GM23338 (cell line): ENCODE data around the gene VCL. TPM values are rescaled to one million over a fixed set of nuclear protein-coding genes. Genes with fewer than 3 reads are reported as not detected.

Source experiments
- ATAC-seq: fragments of 200-7000 bp; cut with Tn5 transposase; 3 replicates; pipeline ENCODE4 v1.9.1; 2020
- DNase-seq: peaks from one replicate; pipeline ENCODE4 v3.0.0-alpha.2; 2015; ENCODE audit warnings: low spot score
- H2AFZ ChIP-seq: fragments of 200-600 bp; sonication (generic); 2 replicates; pipeline ENCODE4 v1.8.0; 2016; ENCODE audit warnings: antibody characterized with exemption, mild to moderate bottlenecking, moderate library complexity
- H3F3A ChIP-seq: fragments of 200-600 bp; sonication (generic); replicated peaks from 2 replicates; pipeline ENCODE4 v1.8.0; 2017; ENCODE audit warnings: antibody characterized with exemption, mixed run types, low read depth
- H3K27ac ChIP-seq: fragments of 200-600 bp; sonication (generic); 2 replicates; pipeline ENCODE4 v1.6.1; 2016; ENCODE audit warnings: low read depth
- H3K27me3 ChIP-seq: fragments of 200-600 bp; sonication (generic); 2 replicates; pipeline ENCODE4 v1.8.0; 2016; ENCODE audit warnings: mild to moderate bottlenecking, mixed run types, moderate library complexity; ENCODE audit not compliant: insufficient read depth
- H3K36me3 ChIP-seq: fragments of 200-600 bp; sonication (generic); 2 replicates; pipeline ENCODE4 v1.8.0; 2016; ENCODE audit warnings: mild to moderate bottlenecking; ENCODE audit not compliant: insufficient read depth
- H3K4me1 ChIP-seq: fragments of 200-600 bp; sonication (generic); 2 replicates; pipeline ENCODE4 v1.8.0; 2016; ENCODE audit warnings: mild to moderate bottlenecking, moderate library complexity; ENCODE audit not compliant: insufficient read depth
- H3K4me2 ChIP-seq: fragments of 200-600 bp; sonication (generic); 2 replicates; pipeline ENCODE4 v1.7.1; 2017; ENCODE audit warnings: mixed run types
- H3K4me3 ChIP-seq: fragments of 200-600 bp; sonication (generic); 2 replicates; pipeline ENCODE4 v1.6.1; 2016; ENCODE audit warnings: mixed run types
- H3K79me2 ChIP-seq: fragments of 200-600 bp; sonication (generic); replicated peaks from 2 replicates; pipeline ENCODE4 v1.8.0; 2017; ENCODE audit warnings: mild to moderate bottlenecking; ENCODE audit not compliant: insufficient read depth
- H3K9me2 ChIP-seq: fragments of 200-600 bp; sonication (generic); 2 replicates; pipeline ENCODE4 v1.8.0; 2017; ENCODE audit not compliant: insufficient read depth
- H4K20me1 ChIP-seq: fragments of 200-600 bp; sonication (generic); replicated peaks from 2 replicates; pipeline ENCODE4 v1.8.0; 2017; ENCODE audit warnings: mild to moderate bottlenecking; ENCODE audit not compliant: insufficient read depth
- H3K27ac Mint-ChIP-seq: 2 replicates; pipeline ENCODE4 v1.8.0; 2020; ENCODE audit warnings: inconsistent platforms, mild to moderate bottlenecking, moderate library complexity, mixed read lengths
- H3K27me3 Mint-ChIP-seq: 3 replicates; pipeline ENCODE4 v1.8.0; 2022; ENCODE audit warnings: low read depth, mild to moderate bottlenecking, moderate library complexity, mixed read lengths, inconsistent platforms; ENCODE audit not compliant: insufficient read depth, poor library complexity
- H3K36me3 Mint-ChIP-seq: 3 replicates; pipeline ENCODE4 v1.8.0; 2021; ENCODE audit warnings: low read depth, mild to moderate bottlenecking, inconsistent platforms, moderate library complexity, mixed read lengths
- H3K4me1 Mint-ChIP-seq: 3 replicates; pipeline ENCODE4 v1.8.0; 2020; ENCODE audit warnings: mild to moderate bottlenecking, inconsistent platforms, mixed read lengths
- H3K4me3 Mint-ChIP-seq: 3 replicates; pipeline ENCODE4 v1.8.0; 2021; ENCODE audit warnings: moderate library complexity, mild to moderate bottlenecking, inconsistent platforms, mixed read lengths
- H3K9me3 Mint-ChIP-seq: 3 replicates; pipeline ENCODE4 v1.8.0; 2020; ENCODE audit warnings: moderate library complexity, mild to moderate bottlenecking, inconsistent platforms, mixed read lengths
- CREB1 ChIP-seq: fragments of 250-450 bp; sonication (Bioruptor Pico); IDR thresholded peaks from 2 replicates; pipeline ENCODE4 v1.5.0; 2020; ENCODE audit warnings: low read depth, mild to moderate bottlenecking, moderate library complexity
- CTCF ChIP-seq, 2 experiments: fragments of 200-600 bp in 1 of 2; sonication (generic) in 1 of 2; conservative IDR thresholded peaks; 2 replicates each; pipeline versions ENCODE4 v1.5.1 to v1.6.1; 2016 to 2017; ENCODE audit warnings: antibody characterized with exemption in 2 of 2, low read depth in 2 of 2, mild to moderate bottlenecking in 2 of 2, moderate library complexity in 1 of 2
- EZH2 ChIP-seq: fragments of 200-600 bp; sonication (generic); IDR thresholded peaks from one replicate; pipeline ENCODE4 v1.8.0; 2017; ENCODE audit warnings: antibody characterized with exemption, mild to moderate bottlenecking, low read depth; ENCODE audit not compliant: unreplicated experiment
- EZH2phosphoT487 ChIP-seq: fragments of 200-600 bp; sonication (generic); IDR thresholded peaks from one replicate; pipeline ENCODE4 v1.8.1; 2018; ENCODE audit warnings: antibody characterized with exemption; ENCODE audit not compliant: unreplicated experiment
- JUNB ChIP-seq: IDR thresholded peaks from one replicate; pipeline ENCODE4 v1.6.1; 2016; ENCODE audit warnings: antibody characterized with exemption; ENCODE audit not compliant: unreplicated experiment
- NANOG ChIP-seq: IDR thresholded peaks from 2 replicates; pipeline ENCODE4 v1.6.1; 2016; ENCODE audit warnings: antibody characterized with exemption, borderline replicate concordance
- POLR2AphosphoS5 ChIP-seq: IDR thresholded peaks from 2 replicates; pipeline ENCODE4 v1.6.1; 2016; ENCODE audit warnings: antibody characterized with exemption, low read depth
- STAT1 ChIP-seq: IDR thresholded peaks from one replicate; pipeline ENCODE4 v1.6.1; 2016; ENCODE audit warnings: antibody characterized with exemption; ENCODE audit not compliant: unreplicated experiment
- ZNF114 ChIP-seq: fragments of 250-450 bp; sonication (Bioruptor Pico); IDR thresholded peaks from 2 replicates; pipeline ENCODE4 v1.5.0; 2020; ENCODE audit warnings: mild to moderate bottlenecking, moderate library complexity
- ZNF331 ChIP-seq: fragments of 250-450 bp; sonication (Bioruptor Pico); IDR thresholded peaks from 2 replicates; pipeline ENCODE4 v1.5.0; 2020; ENCODE audit warnings: low read depth, mild to moderate bottlenecking, moderate library complexity
- polyA plus RNA-seq: library from polyadenylated mRNA; unstranded; fragments of >200 nt; fragmentation: Nextera tagmentation; extraction: Ambion mirVana; gene quantifications from 2 replicates; pipeline ENCODE4 v1.2.1, GENCODE V29; 2016
- total RNA-seq: library from RNA; depleted of rRNA; stranded (reverse); fragments of >200 nt; shearing (Covaris generic); gene quantifications from 2 replicates; pipeline ENCODE4 v1.2.3, GENCODE V29; 2014
- TF ChIP-seq, protein P1 (sequence below): IDR thresholded peaks from 2 replicates; pipeline ENCODE4 v1.6.1; 2016; ENCODE audit warnings: antibody characterized with exemption
- TF ChIP-seq, protein P2 (sequence below): fragments of 250-450 bp; sonication (Bioruptor Pico); IDR thresholded peaks from 2 replicates; pipeline ENCODE4 v1.5.0; 2020; ENCODE audit warnings: mild to moderate bottlenecking, moderate library complexity
- TF ChIP-seq, protein P3 (sequence below): IDR thresholded peaks from one replicate; pipeline ENCODE4 v1.6.1; 2018; ENCODE audit warnings: antibody characterized with exemption; ENCODE audit not compliant: unreplicated experiment

VCL gene
- total and polyA plus RNA-seq, 2 experiments from 2014 or later, result 60.7 to 254 TPM

GRCh38 chr10:74049955-74050354 lies 52.0 kb downstream of the VCL start:
- Histone ChIP-seq H3K4me2 (no peak overlapping the region), H3K27ac (no peak overlapping the region)
- H3K27ac Mint-ChIP-seq, result no peak overlapping the region

More at GRCh38 chr10:74049955-74050354, 52.0 kb downstream of the VCL start:
- Mint-ChIP-seq H3K4me1 (peaks cover 23% of the 10 kb centered on the region; the same call in 2 of the 3 replicates), H3K4me3 (no peak overlapping the region), H3K9me3 (no peaks in the 10 kb centered on the region), H3K27me3 (peaks cover under 1% of the 10 kb centered on the region), H3K36me3 (peaks cover 27% of the 10 kb centered on the region)
- no peak overlapping the region for H3K4me3 ChIP-seq
- peaks cover 19% of the 10 kb centered on the region for H4K20me1 ChIP-seq
- no peaks in the 10 kb centered on the region for H3K27me3 ChIP-seq
- no peaks in the 10 kb centered on the region for H3K9me2 ChIP-seq
- peaks cover 100% of the 10 kb centered on the region for H3K79me2 ChIP-seq
- H3K4me1 ChIP-seq, result 0 out of 2 replicates have a peak, but pooled peaks cover 12% of the 10 kb centered on the region
- TF ChIP-seq, protein P1, sequence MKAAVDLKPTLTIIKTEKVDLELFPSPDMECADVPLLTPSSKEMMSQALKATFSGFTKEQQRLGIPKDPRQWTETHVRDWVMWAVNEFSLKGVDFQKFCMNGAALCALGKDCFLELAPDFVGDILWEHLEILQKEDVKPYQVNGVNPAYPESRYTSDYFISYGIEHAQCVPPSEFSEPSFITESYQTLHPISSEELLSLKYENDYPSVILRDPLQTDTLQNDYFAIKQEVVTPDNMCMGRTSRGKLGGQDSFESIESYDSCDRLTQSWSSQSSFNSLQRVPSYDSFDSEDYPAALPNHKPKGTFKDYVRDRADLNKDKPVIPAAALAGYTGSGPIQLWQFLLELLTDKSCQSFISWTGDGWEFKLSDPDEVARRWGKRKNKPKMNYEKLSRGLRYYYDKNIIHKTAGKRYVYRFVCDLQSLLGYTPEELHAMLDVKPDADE, result no peak
- TF ChIP-seq EZH2phosphoT487 (no peak), POLR2AphosphoS5 (no peak), CTCF (conservative IDR thresholded peaks at IDR 0.05; ENCODE audit: low read depth in 2 of 2) (no peak), STAT1 (no peak), NANOG (no peak), JUNB (no peak), EZH2 (no peak), CREB1 (CRISPR knock-in tag) (no peak), ZNF331 (CRISPR knock-in tag) (no peak), ZNF114 (CRISPR knock-in tag) (no peak)
- TF ChIP-seq, protein P2, sequence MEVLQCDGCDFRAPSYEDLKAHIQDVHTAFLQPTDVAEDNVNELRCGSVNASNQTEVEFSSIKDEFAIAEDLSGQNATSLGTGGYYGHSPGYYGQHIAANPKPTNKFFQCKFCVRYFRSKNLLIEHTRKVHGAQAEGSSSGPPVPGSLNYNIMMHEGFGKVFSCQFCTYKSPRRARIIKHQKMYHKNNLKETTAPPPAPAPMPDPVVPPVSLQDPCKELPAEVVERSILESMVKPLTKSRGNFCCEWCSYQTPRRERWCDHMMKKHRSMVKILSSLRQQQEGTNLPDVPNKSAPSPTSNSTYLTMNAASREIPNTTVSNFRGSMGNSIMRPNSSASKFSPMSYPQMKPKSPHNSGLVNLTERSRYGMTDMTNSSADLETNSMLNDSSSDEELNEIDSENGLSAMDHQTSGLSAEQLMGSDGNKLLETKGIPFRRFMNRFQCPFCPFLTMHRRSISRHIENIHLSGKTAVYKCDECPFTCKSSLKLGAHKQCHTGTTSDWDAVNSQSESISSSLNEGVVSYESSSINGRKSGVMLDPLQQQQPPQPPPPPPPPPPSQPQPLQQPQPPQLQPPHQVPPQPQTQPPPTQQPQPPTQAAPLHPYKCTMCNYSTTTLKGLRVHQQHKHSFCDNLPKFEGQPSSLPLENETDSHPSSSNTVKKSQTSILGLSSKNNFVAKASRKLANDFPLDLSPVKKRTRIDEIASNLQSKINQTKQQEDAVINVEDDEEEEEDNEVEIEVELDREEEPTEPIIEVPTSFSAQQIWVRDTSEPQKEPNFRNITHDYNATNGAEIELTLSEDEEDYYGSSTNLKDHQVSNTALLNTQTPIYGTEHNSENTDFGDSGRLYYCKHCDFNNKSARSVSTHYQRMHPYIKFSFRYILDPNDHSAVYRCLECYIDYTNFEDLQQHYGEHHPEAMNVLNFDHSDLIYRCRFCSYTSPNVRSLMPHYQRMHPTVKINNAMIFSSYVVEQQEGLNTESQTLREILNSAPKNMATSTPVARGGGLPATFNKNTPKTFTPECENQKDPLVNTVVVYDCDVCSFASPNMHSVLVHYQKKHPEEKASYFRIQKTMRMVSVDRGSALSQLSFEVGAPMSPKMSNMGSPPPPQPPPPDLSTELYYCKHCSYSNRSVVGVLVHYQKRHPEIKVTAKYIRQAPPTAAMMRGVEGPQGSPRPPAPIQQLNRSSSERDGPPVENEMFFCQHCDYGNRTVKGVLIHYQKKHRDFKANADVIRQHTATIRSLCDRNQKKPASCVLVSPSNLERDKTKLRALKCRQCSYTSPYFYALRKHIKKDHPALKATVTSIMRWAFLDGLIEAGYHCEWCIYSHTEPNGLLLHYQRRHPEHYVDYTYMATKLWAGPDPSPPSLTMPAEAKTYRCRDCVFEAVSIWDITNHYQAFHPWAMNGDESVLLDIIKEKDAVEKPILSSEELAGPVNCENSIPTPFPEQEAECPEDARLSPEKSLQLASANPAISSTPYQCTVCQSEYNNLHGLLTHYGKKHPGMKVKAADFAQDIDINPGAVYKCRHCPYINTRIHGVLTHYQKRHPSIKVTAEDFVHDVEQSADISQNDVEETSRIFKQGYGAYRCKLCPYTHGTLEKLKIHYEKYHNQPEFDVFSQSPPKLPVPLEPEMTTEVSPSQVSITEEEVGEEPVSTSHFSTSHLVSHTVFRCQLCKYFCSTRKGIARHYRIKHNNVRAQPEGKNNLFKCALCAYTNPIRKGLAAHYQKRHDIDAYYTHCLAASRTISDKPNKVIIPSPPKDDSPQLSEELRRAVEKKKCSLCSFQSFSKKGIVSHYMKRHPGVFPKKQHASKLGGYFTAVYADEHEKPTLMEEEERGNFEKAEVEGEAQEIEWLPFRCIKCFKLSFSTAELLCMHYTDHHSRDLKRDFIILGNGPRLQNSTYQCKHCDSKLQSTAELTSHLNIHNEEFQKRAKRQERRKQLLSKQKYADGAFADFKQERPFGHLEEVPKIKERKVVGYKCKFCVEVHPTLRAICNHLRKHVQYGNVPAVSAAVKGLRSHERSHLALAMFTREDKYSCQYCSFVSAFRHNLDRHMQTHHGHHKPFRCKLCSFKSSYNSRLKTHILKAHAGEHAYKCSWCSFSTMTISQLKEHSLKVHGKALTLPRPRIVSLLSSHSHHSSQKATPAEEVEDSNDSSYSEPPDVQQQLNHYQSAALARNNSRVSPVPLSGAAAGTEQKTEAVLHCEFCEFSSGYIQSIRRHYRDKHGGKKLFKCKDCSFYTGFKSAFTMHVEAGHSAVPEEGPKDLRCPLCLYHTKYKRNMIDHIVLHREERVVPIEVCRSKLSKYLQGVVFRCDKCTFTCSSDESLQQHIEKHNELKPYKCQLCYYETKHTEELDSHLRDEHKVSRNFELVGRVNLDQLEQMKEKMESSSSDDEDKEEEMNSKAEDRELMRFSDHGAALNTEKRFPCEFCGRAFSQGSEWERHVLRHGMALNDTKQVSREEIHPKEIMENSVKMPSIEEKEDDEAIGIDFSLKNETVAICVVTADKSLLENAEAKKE (CRISPR knock-in tag), result no peak
- TF ChIP-seq, protein P3, sequence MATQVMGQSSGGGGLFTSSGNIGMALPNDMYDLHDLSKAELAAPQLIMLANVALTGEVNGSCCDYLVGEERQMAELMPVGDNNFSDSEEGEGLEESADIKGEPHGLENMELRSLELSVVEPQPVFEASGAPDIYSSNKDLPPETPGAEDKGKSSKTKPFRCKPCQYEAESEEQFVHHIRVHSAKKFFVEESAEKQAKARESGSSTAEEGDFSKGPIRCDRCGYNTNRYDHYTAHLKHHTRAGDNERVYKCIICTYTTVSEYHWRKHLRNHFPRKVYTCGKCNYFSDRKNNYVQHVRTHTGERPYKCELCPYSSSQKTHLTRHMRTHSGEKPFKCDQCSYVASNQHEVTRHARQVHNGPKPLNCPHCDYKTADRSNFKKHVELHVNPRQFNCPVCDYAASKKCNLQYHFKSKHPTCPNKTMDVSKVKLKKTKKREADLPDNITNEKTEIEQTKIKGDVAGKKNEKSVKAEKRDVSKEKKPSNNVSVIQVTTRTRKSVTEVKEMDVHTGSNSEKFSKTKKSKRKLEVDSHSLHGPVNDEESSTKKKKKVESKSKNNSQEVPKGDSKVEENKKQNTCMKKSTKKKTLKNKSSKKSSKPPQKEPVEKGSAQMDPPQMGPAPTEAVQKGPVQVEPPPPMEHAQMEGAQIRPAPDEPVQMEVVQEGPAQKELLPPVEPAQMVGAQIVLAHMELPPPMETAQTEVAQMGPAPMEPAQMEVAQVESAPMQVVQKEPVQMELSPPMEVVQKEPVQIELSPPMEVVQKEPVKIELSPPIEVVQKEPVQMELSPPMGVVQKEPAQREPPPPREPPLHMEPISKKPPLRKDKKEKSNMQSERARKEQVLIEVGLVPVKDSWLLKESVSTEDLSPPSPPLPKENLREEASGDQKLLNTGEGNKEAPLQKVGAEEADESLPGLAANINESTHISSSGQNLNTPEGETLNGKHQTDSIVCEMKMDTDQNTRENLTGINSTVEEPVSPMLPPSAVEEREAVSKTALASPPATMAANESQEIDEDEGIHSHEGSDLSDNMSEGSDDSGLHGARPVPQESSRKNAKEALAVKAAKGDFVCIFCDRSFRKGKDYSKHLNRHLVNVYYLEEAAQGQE, result no peak
- ATAC-seq (no peak), DNase-seq (no peak)
- H2AFZ ChIP-seq, result no peak overlapping the region
- H3K36me3 ChIP-seq, result 0 out of 2 replicates have a peak, but pooled peaks cover 8% of the 10 kb centered on the region
- no peaks in the 10 kb centered on the region for H3F3A ChIP-seq
